IPS-18a (cell line): ENCODE measurements around the gene FCHSD2.
"Not testable (repeated sequence)": the region's sequence is repeated elsewhere in the genome, so short reads cannot be mapped to it uniquely, and the experiment has no call there.

Source experiments
- H3K27ac ChIP-seq: one replicate; pipeline ENCODE4 v1.5.1; 2013; ENCODE audit warnings: low read length
- H3K27me3 ChIP-seq: one replicate; pipeline ENCODE4 v1.6.1; 2013; ENCODE audit warnings: mild to moderate bottlenecking, low read length; ENCODE audit not compliant: control insufficient read depth, insufficient read depth
- H3K36me3 ChIP-seq: one replicate; pipeline ENCODE4 v1.6.1; 2013; ENCODE audit warnings: low read depth, low read length; ENCODE audit not compliant: control insufficient read depth
- H3K4me1 ChIP-seq: one replicate; pipeline ENCODE4 v1.6.1; 2013; ENCODE audit warnings: low read depth, low read length; ENCODE audit not compliant: control insufficient read depth
- H3K4me3 ChIP-seq: one replicate; pipeline ENCODE4 v1.5.1; 2013; ENCODE audit warnings: low read length
- H3K9ac ChIP-seq: one replicate; pipeline ENCODE4 v1.6.1; 2013; ENCODE audit warnings: mild to moderate bottlenecking, low read length, moderate library complexity
- H3K9me3 ChIP-seq: one replicate; pipeline ENCODE4 v1.6.1; 2013; ENCODE audit warnings: low read depth, low read length; ENCODE audit not compliant: control insufficient read depth

FCHSD2 gene

GRCh38 chr11:72925656-72926055 is 216.5 kb downstream of the FCHSD2 start:
- Histone ChIP-seq H3K36me3 (no peaks in the 10 kb centered on the region), H3K27ac (no peak overlapping the region), H3K4me3 (no peak overlapping the region), H3K4me1 (peaks cover 8% of the 10 kb centered on the region), H3K27me3 (no peaks in the 10 kb centered on the region), H3K9me3 (no peaks in the 10 kb centered on the region), H3K9ac (no peak overlapping the region)

- no peak overlapping the region for H3K27ac ChIP-seq
- no peaks in the 10 kb centered on the region for H3K27me3 ChIP-seq
- H3K36me3 ChIP-seq: no peaks in the 10 kb centered on the region
- H3K9me3 ChIP-seq: no peaks in the 10 kb centered on the region
- peaks cover under 1% of the 10 kb centered on the region for H3K4me1 ChIP-seq
- no peak overlapping the region for H3K9ac ChIP-seq
- no peak overlapping the region for H3K4me3 ChIP-seq
Observed at GRCh38 chr11:72924568-72925190, 217.4 kb downstream of the FCHSD2 start.

GRCh38 chr11:72921028-72921716 is 220.9 kb downstream of the FCHSD2 start:
- Histone ChIP-seq H3K36me3 (no peaks in the 10 kb centered on the region), H3K27me3 (no peaks in the 10 kb centered on the region), H3K4me1 (no peaks in the 10 kb centered on the region), H3K27ac (no peak overlapping the region), H3K9me3 (no peaks in the 10 kb centered on the region), H3K9ac (no peak overlapping the region), H3K4me3 (no peak overlapping the region)

- no peaks in the 10 kb centered on the region for H3K4me1 ChIP-seq
- H3K27ac ChIP-seq: no peak overlapping the region
- H3K9me3 ChIP-seq: no peaks in the 10 kb centered on the region
- no peaks in the 10 kb centered on the region for H3K27me3 ChIP-seq
- H3K4me3 ChIP-seq: no peak overlapping the region
- H3K9ac ChIP-seq: no peak overlapping the region
- H3K36me3 ChIP-seq: no peaks in the 10 kb centered on the region
Observed at GRCh38 chr11:72920001-72920400, 222.1 kb downstream of the FCHSD2 start.

GRCh38 chr11:72918851-72919250 is 223.3 kb downstream of the FCHSD2 start:
- no peaks in the 10 kb centered on the region for H3K9me3 ChIP-seq
- no peaks in the 10 kb centered on the region for H3K36me3 ChIP-seq
- no peak overlapping the region for H3K27ac ChIP-seq
- no peak overlapping the region for H3K9ac ChIP-seq
- H3K27me3 ChIP-seq: no peaks in the 10 kb centered on the region
- no peaks in the 10 kb centered on the region for H3K4me1 ChIP-seq
- H3K4me3 ChIP-seq: no peak overlapping the region

- Histone ChIP-seq H3K27me3 (no peaks in the 10 kb centered on the region), H3K4me1 (no peaks in the 10 kb centered on the region), H3K9me3 (peaks cover 11% of the 10 kb centered on the region), H3K4me3 (no peak overlapping the region), H3K27ac (no peak overlapping the region), H3K36me3 (no peaks in the 10 kb centered on the region), H3K9ac (no peak overlapping the region)
Observed at GRCh38 chr11:72912253-72912652, 229.9 kb downstream of the FCHSD2 start.

GRCh38 chr11:72909558-72910388 is 232.3 kb downstream of the FCHSD2 start:
- not testable (repeated sequence) for H3K36me3 ChIP-seq, H3K4me3 ChIP-seq, H3K27ac ChIP-seq, H3K27me3 ChIP-seq, H3K9ac ChIP-seq, H3K4me1 ChIP-seq
- H3K9me3 ChIP-seq: peaks cover 11% of the 10 kb centered on the region

GRCh38 chr11:72908032-72908676 is 234.0 kb downstream of the FCHSD2 start:
- H3K4me3 ChIP-seq: no peak overlapping the region
- H3K27ac ChIP-seq: no peak overlapping the region
- H3K9me3 ChIP-seq: peaks cover 11% of the 10 kb centered on the region
- no peak overlapping the region for H3K9ac ChIP-seq
- H3K4me1 ChIP-seq: peaks cover 6% of the 10 kb centered on the region
- no peaks in the 10 kb centered on the region for H3K27me3 ChIP-seq
- H3K36me3 ChIP-seq: no peaks in the 10 kb centered on the region

GRCh38 chr11:72904016-72904415 is 238.1 kb downstream of the FCHSD2 start:
- peaks cover 6% of the 10 kb centered on the region for H3K4me1 ChIP-seq
- no peak overlapping the region for H3K9ac ChIP-seq
- no peaks in the 10 kb centered on the region for H3K27me3 ChIP-seq
- no peaks in the 10 kb centered on the region for H3K36me3 ChIP-seq
- no peak overlapping the region for H3K4me3 ChIP-seq
- H3K27ac ChIP-seq: no peak overlapping the region
- peaks cover 4% of the 10 kb centered on the region for H3K9me3 ChIP-seq

GRCh38 chr11:72901374-72901773 is 240.7 kb downstream of the FCHSD2 start:
- H3K9me3 ChIP-seq: no peaks in the 10 kb centered on the region
- H3K4me3 ChIP-seq: no peak overlapping the region
- no peak overlapping the region for H3K9ac ChIP-seq
- H3K27me3 ChIP-seq: no peaks in the 10 kb centered on the region
- H3K4me1 ChIP-seq: peaks cover 6% of the 10 kb centered on the region
- H3K36me3 ChIP-seq: no peaks in the 10 kb centered on the region
- H3K27ac ChIP-seq: no peak overlapping the region

- H3K36me3 ChIP-seq: no peaks in the 10 kb centered on the region
- H3K4me3 ChIP-seq: no peak overlapping the region
- H3K9me3 ChIP-seq: no peaks in the 10 kb centered on the region
- peaks cover 6% of the 10 kb centered on the region for H3K4me1 ChIP-seq
- no peak overlapping the region for H3K27ac ChIP-seq
- no peaks in the 10 kb centered on the region for H3K27me3 ChIP-seq
- no peak overlapping the region for H3K9ac ChIP-seq
Observed at GRCh38 chr11:72900013-72900412, 242.1 kb downstream of the FCHSD2 start.
